Natural killer cell (primary cell): Measurements from ENCODE around the gene IFI27. TPM values are rescaled to one million over a fixed set of nuclear protein-coding genes. Genes with fewer than 3 reads are reported as not detected.
"Not testable (repeated sequence)": the region's sequence is repeated elsewhere in the genome, so short reads cannot be mapped to it uniquely, and the experiment has no call there.

Source experiments
- ATAC-seq, 3 donors: fragments of 150-1000 bp in 2 of 3; fragments of 200-7000 bp in 1 of 3; cut with Tn5 transposase; 1 replicate in 1 of 3; 2 replicates in 2 of 3; pipeline ENCODE4 v1.10.0; 2021; ENCODE audit warnings: mild to moderate bottlenecking in 2 of 3, moderate library complexity in 2 of 3
- DNase-seq, 2 donors: peaks; one replicate each; pipeline versions ENCODE4 v3.0.0 to v3.0.0-alpha.2; 2013 to 2021; ENCODE audit warnings: mixed read lengths in 1 of 2
- H3K27ac ChIP-seq: one replicate; pipeline ENCODE4 v1.5.1; 2013; ENCODE audit warnings: mild to moderate bottlenecking, low read length
- H3K27me3 ChIP-seq: one replicate; pipeline ENCODE4 v1.6.1; 2013; ENCODE audit warnings: low read length; ENCODE audit not compliant: control insufficient read depth, insufficient read depth
- H3K36me3 ChIP-seq: one replicate; pipeline ENCODE4 v1.6.1; 2013; ENCODE audit warnings: low read length; ENCODE audit not compliant: control insufficient read depth, insufficient read depth
- H3K4me1 ChIP-seq: one replicate; pipeline ENCODE4 v1.6.1; 2013; ENCODE audit warnings: low read length; ENCODE audit not compliant: control insufficient read depth, insufficient read depth
- H3K4me3 ChIP-seq: one replicate; pipeline ENCODE4 v1.5.1; 2013; ENCODE audit warnings: low read length
- H3K9me3 ChIP-seq: one replicate; pipeline ENCODE4 v1.6.1; 2013; ENCODE audit warnings: low read length; ENCODE audit not compliant: control insufficient read depth, insufficient read depth
- H3K27ac Mint-ChIP-seq, 2 donors: one replicate each; pipeline ENCODE4 v1.8.0; 2022; ENCODE audit warnings: mild to moderate bottlenecking in 2 of 2, mixed read lengths in 2 of 2, moderate library complexity in 1 of 2
- H3K27me3 Mint-ChIP-seq, 2 donors: one replicate each; pipeline ENCODE4 v1.8.0; 2022; ENCODE audit warnings: low read depth in 2 of 2, mixed read lengths in 2 of 2
- H3K36me3 Mint-ChIP-seq: one replicate; pipeline ENCODE4 v1.8.0; 2022; ENCODE audit warnings: mixed read lengths
- H3K4me1 Mint-ChIP-seq, 2 donors: one replicate each; pipeline ENCODE4 v1.8.0; 2022; ENCODE audit warnings: mixed read lengths in 2 of 2
- H3K4me3 Mint-ChIP-seq: one replicate; pipeline ENCODE4 v1.8.0; 2022; ENCODE audit warnings: mild to moderate bottlenecking, moderate library complexity, mixed read lengths
- H3K9me3 Mint-ChIP-seq, 2 donors: one replicate each; pipeline ENCODE4 v1.8.0; 2022; ENCODE audit warnings: mixed read lengths in 2 of 2
- CTCF ChIP-seq: fragments of 200-600 bp; IDR thresholded peaks from one replicate; pipeline ENCODE4 v1.8.0; 2022; ENCODE audit warnings: antibody characterized with exemption
- WGBS: methylation state at CpG from one replicate; pipeline ENCODE4 v1.1.7; 2013; ENCODE audit warnings: missing lambda C conversion rate; ENCODE audit not compliant: insufficient coverage; 5-methylcytosine and 5-hydroxymethylcytosine counted together
- intact Hi-C: fragments of 100-400 bp; cut with micrococcal nuclease; formaldehyde crosslinking; loops from one replicate; pipeline ENCODE4 v1.14.2; 2022
- total RNA-seq, 4 donors: library from RNA; stranded (reverse); fragments of 120-200 nt in 1 of 4; gene quantifications; one replicate each; pipeline versions ENCODE4 v1.2.3 to v1.2.4, GENCODE V29; 2013 to 2022

Gene IFI27
- total RNA-seq, 3 donors from 2014 or later (not counting 1 experiment from before 2014, with no cell fraction given) = 0.47 to 1.3 (median 0.52) TPM

DNA sequence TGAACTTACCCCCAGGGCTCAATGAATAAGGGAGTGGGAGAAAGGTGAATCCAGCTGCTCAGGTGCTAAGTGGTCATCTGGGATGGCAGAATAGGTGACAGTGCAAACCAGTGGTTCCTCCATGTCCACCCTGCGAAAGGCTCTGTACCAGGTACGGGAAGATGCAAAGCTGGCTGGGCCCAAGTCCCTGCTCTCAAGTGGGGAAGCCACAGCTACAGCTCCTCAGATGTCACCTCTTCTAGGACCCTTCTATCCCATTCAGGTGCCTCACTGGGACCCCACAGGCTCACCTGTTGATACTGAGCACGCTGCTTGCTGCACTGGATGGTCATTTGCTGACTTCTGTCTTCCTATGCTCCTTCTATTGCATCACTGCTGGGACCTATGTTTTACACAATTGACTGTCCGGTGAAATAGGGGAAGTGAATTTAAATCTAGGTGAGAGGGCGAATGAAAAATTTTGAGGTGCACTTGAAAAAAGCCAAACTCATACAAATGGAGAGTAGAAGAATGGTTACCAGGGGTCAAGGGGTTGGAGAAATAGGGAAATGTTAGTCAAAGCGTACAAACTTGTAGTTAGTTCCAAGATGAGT lies 43.3 kb downstream of the IFI27 start:
- no peak for TF ChIP-seq CTCF
- Histone ChIP-seq H3K4me1 (peaks cover 3% of the 10 kb centered on the region), H3K27me3 (peaks cover 5% of the 10 kb centered on the region), H3K36me3 (no peaks in the 10 kb centered on the region), H3K9me3 (no peaks in the 10 kb centered on the region), H3K27ac (no peak overlapping the region), H3K4me3 (no peak overlapping the region)
- peaks cover 16 to 26% of the 10 kb centered on the region in 2 donors for H3K27me3 Mint-ChIP-seq
- WGBS = 83% methylated on average over 6 of the region's 6 CpGs
- H3K4me3 Mint-ChIP-seq = no peak overlapping the region
- DNase-seq = no peak
- intact Hi-C loops = no loop called here
- no peaks in the 10 kb centered on the region for H3K36me3 Mint-ChIP-seq
- ATAC-seq = no peak
- H3K9me3 Mint-ChIP-seq = no peaks in the 10 kb centered on the region
- H3K27ac Mint-ChIP-seq = no peak overlapping the region
- peaks cover 9 to 10% of the 10 kb centered on the region in 2 donors for H3K4me1 Mint-ChIP-seq

DNA sequence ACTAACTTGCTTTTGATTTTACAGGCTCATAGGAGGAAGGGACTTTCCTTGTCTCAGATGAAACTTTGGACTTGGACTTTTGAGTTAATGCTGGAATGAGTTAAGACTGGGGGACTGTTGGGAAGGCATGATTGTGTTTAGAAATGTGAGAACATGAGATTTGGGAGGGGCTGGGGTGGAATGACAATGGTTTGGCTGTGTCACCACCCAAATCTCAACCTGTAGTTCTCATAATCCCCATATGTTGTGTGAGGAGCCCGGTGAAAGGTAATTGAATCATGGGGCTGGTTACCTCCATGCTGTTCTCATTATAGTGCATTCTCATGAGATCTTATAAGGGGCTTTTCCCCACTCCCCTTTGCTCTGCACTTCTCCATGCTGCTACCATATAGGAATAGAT lies 45.6 kb downstream of the IFI27 start:
- H3K4me3 Mint-ChIP-seq, H3K4me3 ChIP-seq, H3K9me3 ChIP-seq, H3K27ac Mint-ChIP-seq, DNase-seq, H3K27me3 ChIP-seq, H3K36me3 ChIP-seq, ATAC-seq, intact Hi-C loops, H3K9me3 Mint-ChIP-seq, H3K27ac ChIP-seq, H3K4me1 ChIP-seq, H3K36me3 Mint-ChIP-seq: not testable (repeated sequence)
- peaks cover 9 to 10% of the 10 kb centered on the region in 2 donors for H3K4me1 Mint-ChIP-seq
- peaks cover 21 to 23% of the 10 kb centered on the region in 2 donors for H3K27me3 Mint-ChIP-seq
- no CpG with 5 or more reads among the region's 1 CpG for WGBS

GRCh38 chr14:94157197-94157596 lies 46.7 kb downstream of the IFI27 start:
- Mint-ChIP-seq H3K27ac (no peak overlapping the region), H3K4me1 (peaks cover 10 to 13% of the 10 kb centered on the region in 2 donors)
- intact Hi-C loops = no loop called here

More at GRCh38 chr14:94157197-94157596, 46.7 kb downstream of the IFI27 start:
- Mint-ChIP-seq H3K9me3 (no peaks in the 10 kb centered on the region), H3K4me3 (no peak overlapping the region), H3K27me3 (peaks cover 19 to 21% of the 10 kb centered on the region in 2 donors), H3K36me3 (no peaks in the 10 kb centered on the region)
- H3K4me1 ChIP-seq = peaks cover 3% of the 10 kb centered on the region
- peaks cover 5% of the 10 kb centered on the region for H3K27me3 ChIP-seq
- no peaks in the 10 kb centered on the region for H3K36me3 ChIP-seq
- no peak for TF ChIP-seq CTCF
- H3K9me3 ChIP-seq = no peaks in the 10 kb centered on the region
- no peak overlapping the region for H3K4me3 ChIP-seq
- ATAC-seq (no peak), DNase-seq (no peak)
- no peak overlapping the region for H3K27ac ChIP-seq
